Activated CD4-positive, alpha-beta T cell treated with anti-CD3 and anti-CD28 coated beads for 48 hours (primary cell): ENCODE data around the gene NCAM2.
A peak's percentile ranks its signal among the peaks of the same experiment; 100 is the strongest.

Source experiments
- DNase-seq: peaks from one replicate; pipeline ENCODE4 v3.0.0-alpha.2; 2020

The NCAM2 gene

DNA sequence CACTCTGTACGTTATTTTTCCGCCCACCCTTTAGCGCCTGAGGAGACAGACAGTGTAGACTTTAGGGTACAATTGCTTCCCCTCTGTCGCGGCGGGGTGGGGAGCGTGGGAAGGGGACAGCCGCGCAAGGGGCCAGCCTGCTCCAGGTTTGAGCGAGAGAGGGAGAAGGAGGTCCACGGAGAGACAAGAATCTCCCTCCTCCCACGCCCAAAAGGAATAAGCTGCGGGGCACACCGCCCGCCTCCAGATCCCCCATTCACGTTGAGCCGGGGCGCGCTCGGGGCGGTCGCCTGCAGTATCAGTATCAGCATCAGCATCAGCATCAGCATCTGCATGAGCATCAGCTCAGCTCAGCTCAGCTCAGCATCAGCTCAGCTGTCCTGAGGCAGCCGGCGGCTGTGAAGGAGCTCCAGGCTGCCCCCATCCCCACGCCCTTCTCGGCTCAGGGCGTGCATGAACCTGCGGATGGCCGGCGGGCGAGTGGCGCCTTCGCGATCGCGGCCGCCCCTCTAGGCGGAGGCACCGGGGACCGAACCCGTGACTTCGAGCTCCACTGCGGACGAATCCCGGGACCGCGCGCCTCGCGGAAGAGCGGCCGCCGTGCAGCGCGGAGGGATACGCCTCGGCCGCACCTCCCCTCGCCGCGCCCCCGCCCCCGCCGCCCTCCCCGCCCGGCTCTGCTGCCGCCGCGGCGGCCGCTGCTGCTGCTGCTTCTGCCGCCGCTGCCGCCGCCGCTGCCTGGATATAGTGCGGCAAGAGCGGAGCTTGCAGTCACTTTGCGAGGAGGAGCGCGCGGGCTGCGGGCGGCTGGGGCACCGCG, at the start of gene NCAM2:
NCAM2 (plus strand) TSS at position 774 of the 820 bp plus-strand sequence.
- DNase-seq: peak; percentile 67

DNA sequence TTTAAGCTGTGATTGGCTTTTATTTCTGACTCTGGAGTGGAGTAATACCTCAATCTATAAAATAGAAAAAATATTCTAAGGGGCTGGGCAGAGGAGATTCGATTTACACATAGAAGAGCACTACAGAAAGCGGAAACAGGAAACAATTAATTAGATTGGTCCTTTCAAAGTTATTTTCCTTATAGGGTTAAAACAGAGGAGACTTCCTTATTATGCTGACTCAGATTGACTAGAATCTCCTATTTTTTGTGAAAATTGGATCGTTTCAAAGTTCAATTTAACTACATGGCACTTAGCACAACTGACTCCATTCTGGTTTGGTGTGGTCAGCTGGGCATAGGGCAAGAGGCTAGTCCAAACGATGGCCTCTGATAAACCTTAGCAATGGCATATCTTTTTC, 48.3 kb upstream of the NCAM2 start:
- no peak for DNase-seq

DNA sequence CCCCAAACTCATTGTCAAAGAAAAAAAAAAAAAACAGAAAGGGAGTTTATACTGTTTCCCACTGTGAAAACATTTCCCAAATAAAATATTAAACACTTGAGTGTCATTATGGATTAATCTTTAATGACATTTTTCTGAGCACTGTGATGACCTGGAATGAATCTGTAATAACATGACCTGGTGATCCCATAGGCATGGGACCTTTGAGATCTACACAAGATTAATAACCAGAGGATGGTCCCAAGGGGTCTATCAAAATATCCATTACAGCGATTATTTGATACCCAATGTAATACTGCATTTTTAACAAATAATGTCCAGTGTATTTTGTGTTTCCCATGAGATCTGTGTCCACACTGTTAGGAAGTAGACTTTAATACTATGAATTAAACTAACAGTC, 32.4 kb upstream of the NCAM2 start:
- DNase-seq: no peak

DNA sequence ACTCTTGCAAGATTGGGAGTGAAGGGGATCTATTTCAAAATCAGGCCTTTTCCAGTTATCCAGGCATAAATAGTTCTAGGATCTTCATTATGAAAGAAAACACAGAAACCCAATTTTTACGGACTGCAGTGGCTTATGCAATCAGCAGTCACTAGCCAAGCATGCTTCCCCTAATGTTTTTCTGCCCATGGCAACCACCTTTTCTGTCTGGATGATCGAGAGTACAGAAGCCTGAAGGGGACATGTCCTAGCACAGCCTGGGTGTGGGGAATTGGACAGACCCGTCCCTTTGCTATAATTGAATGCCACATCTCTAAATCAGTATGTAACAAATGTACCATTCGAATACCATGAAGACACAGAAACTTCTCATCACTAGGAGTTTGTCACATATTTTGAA, 29.8 kb upstream of the NCAM2 start:
- DNase-seq: no peak

DNA sequence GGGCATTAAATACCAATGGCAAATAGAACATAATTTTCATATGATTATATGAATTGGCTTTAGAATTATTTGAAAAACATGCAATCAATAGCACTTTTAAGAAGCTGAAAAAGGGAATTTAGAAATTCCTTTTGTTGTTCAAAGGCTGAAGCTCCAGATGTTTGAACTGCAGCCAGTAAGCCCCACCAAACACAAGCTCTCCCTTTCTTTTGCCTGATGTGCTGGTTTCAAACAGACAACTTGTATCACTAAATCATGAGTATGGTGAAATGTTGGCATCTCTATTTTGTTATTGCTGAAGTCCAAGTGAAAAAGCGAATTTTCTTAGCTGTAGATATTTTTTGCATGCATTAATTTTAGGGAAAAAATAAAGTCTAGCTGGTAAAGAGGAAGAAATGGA, 27.5 kb upstream of the NCAM2 start:
- DNase-seq: no peak

DNA sequence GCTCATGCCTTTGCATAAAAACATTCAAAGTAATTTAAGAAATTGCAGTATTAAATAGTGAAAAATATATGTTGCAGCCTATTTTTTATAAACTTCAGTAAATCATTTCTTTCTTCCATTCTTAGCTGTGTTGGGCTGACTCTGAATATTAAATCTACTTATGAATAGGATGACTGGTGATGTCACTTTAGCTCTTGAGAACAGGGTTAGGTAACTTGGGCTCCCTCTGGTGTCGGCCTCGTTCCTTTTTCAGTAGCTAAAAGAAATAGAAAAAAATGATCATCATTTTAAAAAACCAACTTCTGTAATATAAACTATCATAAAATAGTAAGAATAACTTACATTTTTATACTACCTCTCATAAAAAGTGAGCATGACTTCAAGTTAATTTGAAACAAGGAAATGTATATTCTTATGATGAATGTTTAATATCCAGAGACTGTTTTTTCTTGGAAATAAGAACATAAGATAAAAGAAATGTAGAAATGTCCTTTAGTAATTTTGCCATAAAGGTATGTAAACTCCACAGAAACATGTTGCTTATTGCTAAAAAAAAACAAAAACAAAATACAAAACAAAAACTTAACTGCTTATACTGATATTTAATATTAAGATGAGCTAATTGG, 26.8 kb upstream of the NCAM2 start:
- peak; percentile 47 for DNase-seq

DNA sequence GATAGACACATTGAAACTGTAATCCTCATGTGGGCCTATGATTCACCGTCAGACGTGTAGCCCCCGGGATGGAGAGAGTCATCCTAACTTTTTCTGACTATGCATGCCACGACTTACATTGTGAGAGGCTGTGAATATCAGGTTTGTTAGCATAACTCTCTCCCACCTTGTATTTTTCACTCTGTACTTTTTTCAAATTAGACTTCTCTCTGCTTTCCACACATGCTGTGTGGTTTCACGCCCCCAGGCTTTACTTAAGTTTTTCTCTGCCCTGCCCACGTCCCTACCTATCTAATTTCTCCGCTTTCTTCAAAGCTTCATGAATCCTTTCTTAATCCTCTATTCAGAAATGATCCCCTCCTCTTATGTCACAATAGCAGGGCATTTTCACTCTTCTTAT, 3.4 kb upstream of the NCAM2 start:
- no peak for DNase-seq

DNA sequence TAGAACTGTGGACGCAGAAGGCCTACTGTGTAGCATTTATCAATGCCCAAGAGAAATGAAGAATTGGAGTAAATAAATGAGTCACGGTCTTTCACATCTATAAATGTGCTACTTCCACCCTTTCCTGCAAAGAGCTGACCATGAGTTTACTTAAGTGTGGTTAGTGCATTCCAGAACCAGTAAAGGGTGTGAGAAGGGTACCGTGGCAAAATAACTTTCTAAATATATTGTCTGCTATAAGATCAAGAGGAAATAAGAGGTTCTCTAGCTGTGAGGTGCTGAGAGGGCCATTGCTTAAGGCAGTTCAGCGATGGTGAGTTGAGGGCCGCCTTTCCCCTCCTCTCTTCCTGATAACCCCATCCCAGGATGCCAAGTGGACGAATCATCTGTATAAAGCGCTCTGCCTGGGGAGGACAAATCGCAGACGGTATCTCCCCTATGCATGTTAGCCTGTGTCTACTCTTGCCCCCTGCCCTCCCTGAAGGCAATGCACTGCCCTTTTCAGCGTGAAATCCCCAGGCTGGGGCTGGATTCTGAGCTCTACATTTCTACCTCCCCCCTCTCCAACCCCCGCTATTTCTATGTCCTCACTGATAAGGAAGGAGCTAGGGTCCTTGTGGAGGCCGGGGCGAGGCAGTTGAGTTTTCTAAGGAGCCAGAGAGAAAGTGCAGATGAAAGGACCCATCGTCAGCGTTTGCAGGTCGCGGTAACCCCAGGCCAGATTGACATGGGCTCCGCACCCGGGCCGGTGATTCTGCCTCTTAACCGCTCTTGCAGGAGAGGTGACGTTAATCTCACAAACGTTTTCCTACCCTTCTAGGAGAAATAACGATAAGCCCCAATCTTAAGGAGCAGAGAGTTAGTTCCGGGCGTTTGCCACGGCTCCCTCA, 1.5 kb upstream of the NCAM2 start:
- no peak for DNase-seq

DNA sequence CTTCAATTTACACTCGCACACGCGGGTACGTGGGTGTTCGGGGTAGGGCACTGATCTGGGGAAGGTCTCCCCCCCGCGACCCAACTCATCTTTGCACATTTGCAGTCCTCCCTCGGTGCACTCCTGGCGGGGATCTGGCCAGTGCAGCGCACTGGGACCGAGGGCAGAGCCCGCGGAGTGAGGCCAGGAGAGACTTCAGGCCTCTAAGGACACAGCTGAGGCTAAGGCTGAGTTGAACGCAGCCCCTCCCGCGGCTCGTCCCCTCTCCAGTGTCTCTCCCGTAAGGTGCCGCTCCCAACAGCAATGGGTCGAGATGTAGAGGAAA, 936 bp upstream of the NCAM2 start:
- DNase-seq: no peak

DNA sequence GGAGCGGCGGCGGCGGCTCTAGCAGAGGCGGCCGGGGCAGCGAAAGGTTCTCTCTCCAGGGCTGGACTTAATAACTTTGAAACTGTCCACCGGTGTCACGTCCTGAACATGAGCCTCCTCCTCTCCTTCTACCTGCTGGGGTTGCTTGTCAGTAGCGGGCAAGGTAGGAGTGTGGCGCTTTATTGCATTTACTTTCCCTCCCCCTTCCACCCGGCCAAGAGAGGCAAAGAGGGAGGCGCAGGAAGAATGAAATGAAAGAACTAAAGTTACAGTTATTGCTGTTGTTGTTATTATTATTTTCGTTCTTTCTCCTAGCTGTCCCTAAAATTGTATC, 214 bp downstream of the NCAM2 start:
- no peak for DNase-seq

DNA sequence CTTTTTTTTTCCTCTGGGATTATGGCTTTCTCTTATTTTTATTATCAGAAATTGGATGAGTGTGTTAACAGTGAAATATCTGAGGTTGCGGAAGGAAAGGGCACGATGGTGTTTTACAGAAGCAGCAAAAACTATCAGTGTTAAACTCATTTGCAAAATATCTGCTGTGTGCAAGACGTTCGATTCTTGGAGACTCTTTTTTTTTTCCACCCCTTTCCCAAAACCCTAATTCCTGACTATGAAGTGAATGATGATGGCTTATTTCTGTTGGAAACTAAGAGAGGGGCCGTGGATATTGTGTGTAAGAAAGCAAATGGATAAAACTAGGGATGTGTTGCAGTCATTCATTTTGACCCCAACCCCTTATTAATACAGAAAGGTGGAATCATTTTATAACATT, 677 bp downstream of the NCAM2 start:
- DNase-seq: no peak

DNA sequence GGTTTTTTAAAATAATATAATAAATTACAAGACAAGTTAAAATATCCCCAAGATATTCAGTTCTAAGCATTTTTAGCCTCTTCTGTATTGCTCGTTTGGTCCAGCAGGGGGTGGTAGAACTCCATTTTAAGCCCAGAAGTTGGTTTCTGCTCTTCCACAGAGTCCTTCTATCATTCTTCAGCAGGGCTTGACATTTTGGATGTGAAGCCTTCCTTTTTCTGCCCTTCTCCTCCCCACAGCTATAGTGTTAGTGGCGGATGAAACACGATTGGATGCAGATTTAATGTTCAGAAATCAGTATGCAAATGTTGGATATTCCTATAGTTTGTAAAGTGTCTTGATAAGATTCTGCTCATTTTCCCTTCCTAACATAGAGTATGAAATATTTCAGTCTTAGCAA, 1.4 kb downstream of the NCAM2 start:
- peak; percentile 40 for DNase-seq

DNA sequence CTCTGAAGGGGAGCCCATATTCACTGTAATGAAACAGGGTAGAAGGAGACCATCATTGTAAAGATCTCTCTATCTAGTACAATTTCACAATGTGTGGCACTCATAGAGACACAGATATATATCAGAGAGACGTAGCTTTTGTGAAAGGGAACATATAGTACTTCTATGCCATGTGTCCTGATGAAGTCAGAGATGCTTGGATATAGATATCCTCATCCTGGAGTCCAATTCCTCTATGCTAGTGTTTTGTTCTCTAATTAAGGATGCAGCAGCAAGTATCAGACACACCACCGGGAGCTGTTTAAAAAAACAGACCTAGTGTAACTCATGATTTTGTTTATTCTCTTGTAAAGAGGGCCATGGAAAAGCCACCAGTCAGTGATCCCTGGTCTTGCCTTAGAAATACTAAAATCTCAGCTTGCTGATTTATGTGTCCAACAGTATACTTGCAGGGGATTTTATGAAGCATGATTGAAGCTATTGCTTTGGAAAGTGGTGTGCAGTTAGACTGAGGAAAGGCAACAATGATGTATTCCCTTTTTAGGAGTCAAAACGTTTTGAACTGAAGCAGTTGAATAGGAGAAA, 2.5 kb downstream of the NCAM2 start:
- no peak for DNase-seq

DNA sequence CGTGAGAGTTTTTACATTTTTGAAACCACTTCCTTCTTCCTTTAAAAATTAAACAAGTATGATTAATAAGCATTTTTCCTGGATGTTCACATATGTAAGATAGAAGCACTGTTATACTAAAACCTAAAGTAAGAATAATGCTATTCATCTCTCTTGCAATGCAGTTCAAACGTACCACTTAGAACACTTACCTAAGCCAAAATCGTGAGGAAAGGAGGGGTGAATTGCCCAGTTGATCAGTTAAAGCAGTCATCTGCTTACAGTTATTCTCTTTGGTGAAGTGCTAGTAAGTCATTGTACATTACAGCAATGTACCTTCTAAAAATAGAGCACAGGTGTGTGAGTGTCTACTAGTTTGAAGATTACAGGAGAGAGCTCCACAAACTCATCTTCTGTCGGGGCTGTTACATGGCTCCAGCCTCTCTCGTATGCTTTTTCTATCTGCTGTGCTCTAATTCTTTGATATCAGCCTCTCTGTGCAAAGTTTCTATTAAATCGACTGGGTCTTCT, 3.4 kb downstream of the NCAM2 start:
- DNase-seq: no peak

DNA sequence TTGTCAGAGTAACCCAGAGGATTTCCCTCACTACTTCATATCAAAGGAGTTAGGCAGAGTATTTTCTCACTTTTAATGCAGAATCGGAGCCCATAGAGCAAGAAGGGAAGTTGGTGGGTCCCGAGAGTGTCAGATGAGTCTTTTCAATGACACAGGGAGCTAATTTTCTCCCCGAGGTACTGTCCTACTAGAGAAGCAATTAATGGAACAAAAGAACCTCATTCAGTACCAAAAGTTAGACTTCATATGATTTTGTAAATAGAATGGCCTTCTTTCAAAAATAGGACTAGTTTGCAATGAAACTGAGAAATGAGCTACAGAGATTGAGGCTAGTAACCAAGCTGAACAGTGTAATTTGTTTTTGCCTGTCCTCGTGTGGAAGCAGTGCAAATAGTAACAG, 3.9 kb downstream of the NCAM2 start:
- DNase-seq: no peak

DNA sequence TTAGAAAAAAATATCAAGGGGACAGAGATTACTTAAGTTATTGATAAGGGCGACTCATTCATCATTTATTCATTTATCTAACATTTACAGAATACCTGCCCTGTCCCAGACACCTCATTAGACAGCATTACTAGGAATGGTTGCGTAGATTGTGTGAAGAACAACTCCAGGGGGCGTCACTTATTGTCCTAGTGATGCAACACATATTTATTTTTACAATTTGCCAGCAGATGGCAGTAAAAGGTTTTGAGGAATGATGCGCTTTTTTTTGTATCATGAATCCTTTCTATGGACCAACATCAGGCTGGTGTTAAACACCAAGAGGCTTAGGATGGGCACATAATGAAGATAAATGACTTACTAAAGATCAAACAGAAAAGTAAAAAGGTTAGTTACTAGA, 5.5 kb downstream of the NCAM2 start:
- no peak for DNase-seq

DNA sequence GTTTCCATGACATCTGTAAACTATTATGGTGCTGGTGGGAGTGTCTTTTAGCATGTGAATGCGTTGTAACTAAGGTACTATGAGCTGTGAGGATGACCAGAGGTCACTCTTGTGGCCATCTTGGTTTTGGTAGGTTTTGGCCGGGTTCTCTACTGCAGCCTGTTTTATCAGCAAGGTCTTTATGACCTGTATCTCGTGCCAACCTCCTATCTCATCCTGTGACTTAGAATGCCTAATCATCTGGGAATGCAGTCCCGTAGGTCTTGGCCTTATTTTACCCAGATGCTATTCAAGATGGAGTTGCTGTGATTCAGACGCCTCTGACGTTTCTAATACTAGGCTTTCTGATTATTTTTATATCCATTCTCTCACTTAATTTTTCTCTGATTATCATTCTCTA, 9.4 kb downstream of the NCAM2 start:
- DNase-seq: no peak

DNA sequence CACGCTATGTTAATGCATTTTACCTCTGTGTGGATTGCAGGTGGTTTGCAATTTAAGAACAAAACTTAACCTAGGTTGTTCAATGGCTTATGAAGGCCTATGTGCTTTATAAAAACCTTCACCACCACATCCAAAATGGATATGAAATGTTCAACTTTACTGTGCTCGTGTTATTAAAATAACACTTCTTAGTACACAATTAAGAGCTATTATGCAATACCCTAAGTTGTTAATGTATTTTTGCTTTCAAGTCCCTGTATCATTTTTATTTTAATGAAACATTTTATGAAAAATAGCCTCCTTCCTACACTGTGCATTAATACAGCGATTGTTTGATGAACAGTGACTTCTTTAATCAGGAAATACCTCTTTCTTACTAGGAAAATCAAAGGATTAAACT, 12.0 kb downstream of the NCAM2 start:
- DNase-seq: no peak

DNA sequence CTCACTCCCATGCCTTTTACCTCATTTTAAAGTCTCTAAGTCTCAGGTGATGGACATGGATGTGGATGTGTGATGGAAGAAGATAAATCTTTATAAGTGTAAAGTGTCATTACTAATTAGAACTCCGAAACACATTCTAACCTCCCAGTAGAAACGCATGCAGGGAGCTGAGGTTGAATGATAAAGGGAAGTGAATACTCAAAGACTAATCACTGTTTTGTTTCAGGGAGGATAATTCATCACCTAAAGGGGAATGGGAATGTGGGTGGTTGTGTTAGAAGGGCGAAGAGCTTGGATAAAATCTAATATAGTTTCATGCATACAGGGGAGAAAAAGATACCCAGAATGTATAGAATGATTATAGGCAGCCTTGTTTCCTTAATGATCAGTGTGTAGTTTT, 12.5 kb downstream of the NCAM2 start:
- no peak for DNase-seq

DNA sequence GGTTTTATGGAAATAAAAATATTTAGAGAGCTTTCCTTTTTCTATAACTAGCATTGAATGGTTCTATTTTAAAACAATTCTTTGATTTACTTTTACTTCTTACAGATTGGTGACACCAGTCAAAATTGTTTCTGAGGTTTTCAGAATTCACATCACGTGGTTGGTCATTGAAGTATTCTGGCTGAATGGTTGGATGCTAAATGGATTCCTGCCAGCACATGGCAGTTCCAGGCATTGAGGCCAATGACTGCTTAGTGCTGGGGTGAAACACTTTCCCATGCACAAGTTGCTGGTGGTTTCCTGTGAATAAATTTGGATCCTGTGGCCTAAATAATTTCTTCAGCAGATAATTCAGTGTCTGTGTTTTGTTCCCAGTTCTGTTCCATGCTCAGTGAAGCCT, 20.6 kb downstream of the NCAM2 start:
- no peak for DNase-seq

DNA sequence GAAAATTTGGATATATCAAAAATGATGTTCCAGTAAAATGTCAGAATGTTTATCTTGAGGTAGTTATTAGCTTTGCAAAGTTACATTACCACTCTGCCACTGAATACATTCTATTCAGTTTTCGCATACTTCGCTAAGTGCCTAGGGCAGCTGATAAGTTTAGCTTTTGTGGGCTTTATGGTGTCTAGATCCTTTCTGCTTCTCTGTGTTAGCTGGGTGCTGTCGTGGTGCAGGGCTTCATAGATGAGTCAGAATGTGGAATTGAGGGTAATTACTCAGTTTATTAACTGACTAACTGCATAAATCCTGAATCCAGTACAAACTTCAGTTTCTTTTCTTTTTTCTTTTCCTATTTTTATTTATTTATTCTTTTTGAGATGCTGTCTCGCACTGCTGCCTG, 21.5 kb downstream of the NCAM2 start:
- no peak for DNase-seq

DNA sequence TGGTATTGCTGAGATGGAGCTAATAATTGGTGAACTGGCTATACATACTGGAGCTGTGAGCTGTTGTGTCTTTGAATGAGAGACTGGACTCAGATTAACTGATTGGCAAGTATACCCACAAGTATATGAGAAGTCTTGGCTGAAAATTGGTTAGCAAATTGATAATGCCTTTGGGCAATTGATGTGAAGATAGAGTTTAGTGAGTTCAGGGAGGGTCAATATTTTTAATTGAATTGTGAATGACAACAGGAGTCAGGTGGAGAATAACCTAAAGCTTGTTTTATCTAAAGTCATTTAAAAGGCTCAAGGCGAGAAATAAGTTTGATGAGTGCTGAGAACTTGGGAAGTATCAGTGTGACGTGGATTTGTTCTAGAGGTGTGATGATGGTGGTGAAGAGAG, 27.5 kb downstream of the NCAM2 start:
- no peak for DNase-seq

DNA sequence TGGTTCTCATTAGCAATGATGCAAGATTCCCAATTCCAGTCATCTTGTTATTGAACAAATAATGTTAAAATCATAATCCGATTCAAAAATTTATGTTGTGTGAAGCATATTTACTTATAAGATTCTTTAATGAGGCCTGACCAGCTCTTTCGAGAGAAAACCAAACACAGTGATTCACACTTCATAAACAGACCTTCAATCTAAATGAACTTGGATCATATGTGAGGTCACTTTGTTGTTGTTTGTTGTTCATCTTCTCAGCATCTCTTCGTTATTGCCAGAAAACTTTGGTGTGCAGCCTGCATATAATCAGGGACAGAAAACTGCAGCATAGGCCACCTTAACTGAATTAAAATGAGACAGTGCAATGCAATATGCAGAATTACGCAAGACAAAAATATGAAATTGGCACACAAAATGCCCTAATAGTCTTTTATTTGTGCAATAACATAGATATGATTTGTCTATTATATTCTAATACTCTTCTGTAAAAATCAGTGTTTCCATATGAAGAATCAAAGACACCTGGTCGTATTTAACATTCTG, 30.1 kb downstream of the NCAM2 start:
- no peak for DNase-seq
